ENCODE measurements around the gene NUP50. TPM values are rescaled to one million over a fixed set of nuclear protein-coding genes. Genes with fewer than 3 reads are reported as not detected.

Gene NUP50
- total and polyA plus RNA-seq, 2 donors (not counting 1 experiment from before 2014, with no cell fraction given): 9.1 to 105 TPM

- no peak for TF ChIP-seq EZH2 (IDR thresholded peaks at IDR 0.05; ENCODE audit: borderline replicate concordance, insufficient read depth, low read depth, low read length, poor library complexity, severe bottlenecking)
- TF ChIP-seq, protein P1, sequence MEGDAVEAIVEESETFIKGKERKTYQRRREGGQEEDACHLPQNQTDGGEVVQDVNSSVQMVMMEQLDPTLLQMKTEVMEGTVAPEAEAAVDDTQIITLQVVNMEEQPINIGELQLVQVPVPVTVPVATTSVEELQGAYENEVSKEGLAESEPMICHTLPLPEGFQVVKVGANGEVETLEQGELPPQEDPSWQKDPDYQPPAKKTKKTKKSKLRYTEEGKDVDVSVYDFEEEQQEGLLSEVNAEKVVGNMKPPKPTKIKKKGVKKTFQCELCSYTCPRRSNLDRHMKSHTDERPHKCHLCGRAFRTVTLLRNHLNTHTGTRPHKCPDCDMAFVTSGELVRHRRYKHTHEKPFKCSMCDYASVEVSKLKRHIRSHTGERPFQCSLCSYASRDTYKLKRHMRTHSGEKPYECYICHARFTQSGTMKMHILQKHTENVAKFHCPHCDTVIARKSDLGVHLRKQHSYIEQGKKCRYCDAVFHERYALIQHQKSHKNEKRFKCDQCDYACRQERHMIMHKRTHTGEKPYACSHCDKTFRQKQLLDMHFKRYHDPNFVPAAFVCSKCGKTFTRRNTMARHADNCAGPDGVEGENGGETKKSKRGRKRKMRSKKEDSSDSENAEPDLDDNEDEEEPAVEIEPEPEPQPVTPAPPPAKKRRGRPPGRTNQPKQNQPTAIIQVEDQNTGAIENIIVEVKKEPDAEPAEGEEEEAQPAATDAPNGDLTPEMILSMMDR (IDR thresholded peaks at IDR 0.05): no peak
- Histone ChIP-seq H3K27ac (ENCODE audit: low read length in 2 of 2) (no peak overlapping the region), H3K36me3 (replicated peaks in 1 of 2; ENCODE audit: control extremely low read depth in 1 of 2, control insufficient read depth in 1 of 2, extremely low read depth in 1 of 2, insufficient read depth in 2 of 2, low read length in 1 of 2) (peaks cover 0 to 78% of the 10 kb centered on the region in 2 experiments), H2AFZ (ENCODE audit: insufficient read depth, low read depth, low read length, poor library complexity, severe bottlenecking) (no peak overlapping the region), H4K20me1 (ENCODE audit: control insufficient read depth, insufficient read depth, low read length, poor library complexity, severe bottlenecking) (no peaks in the 10 kb centered on the region), H3K9me3 (ENCODE audit: control extremely low read depth in 1 of 3, control insufficient read depth in 2 of 3, insufficient read depth in 1 of 3, low read length in 2 of 3) (no peaks in the 10 kb centered on the region), H3K4me2 (replicated peaks; ENCODE audit: low read depth, low read length, poor library complexity, severe bottlenecking) (no peak overlapping the region), H3K79me2 (ENCODE audit: control insufficient read depth, insufficient read depth, low read length) (no peaks in the 10 kb centered on the region), H3K9ac (ENCODE audit: low read length) (no peak overlapping the region), H3K27me3 (replicated peaks in 1 of 4; ENCODE audit: control extremely low read depth in 1 of 4, control insufficient read depth in 3 of 4, insufficient read depth in 4 of 4, low read length in 3 of 4) (no peaks in the 10 kb centered on the region), H3K4me1 (ENCODE audit: control insufficient read depth in 2 of 2, insufficient read depth in 2 of 2, low read length in 2 of 2) (no peaks in the 10 kb centered on the region), H3K4me3 (ENCODE audit: control extremely low read depth in 1 of 5, extremely low read depth in 1 of 5, insufficient read depth in 1 of 5, low read depth in 2 of 5, low read length in 4 of 5) (no peak overlapping the region)
- ATAC-seq (ENCODE audit: low read depth): no peak
- H3K27ac Mint-ChIP-seq: no peak overlapping the region
- ChIA-PET POLR2A (no interaction called here), CTCF (no interaction called here)
- H3K9me3 Mint-ChIP-seq (ENCODE audit: insufficient read depth): no peaks in the 10 kb centered on the region
- H3K4me3 Mint-ChIP-seq: no peak overlapping the region
- intact Hi-C loops (cut with micrococcal nuclease): no loop called here
- no peaks in the 10 kb centered on the region for H3K4me1 Mint-ChIP-seq
- no peak for DNase-seq
- H3K27me3 Mint-ChIP-seq: no peaks in the 10 kb centered on the region
- WGBS (ENCODE audit: insufficient coverage): 87% methylated on average over 7 of the region's 9 CpGs
Observed at GRCh38 chr22:45200230-45200629, 36.5 kb downstream of the NUP50 start.

- Mint-ChIP-seq H3K4me1 (no peaks in the 10 kb centered on the region), H3K4me3 (no peak overlapping the region), H3K9me3 (ENCODE audit: insufficient read depth) (no peaks in the 10 kb centered on the region), H3K27me3 (no peaks in the 10 kb centered on the region), H3K27ac (no peak overlapping the region)
- Histone ChIP-seq H4K20me1 (ENCODE audit: control insufficient read depth, insufficient read depth, low read length, poor library complexity, severe bottlenecking) (no peaks in the 10 kb centered on the region), H3K79me2 (ENCODE audit: control insufficient read depth, insufficient read depth, low read length) (no peaks in the 10 kb centered on the region), H3K27me3 (replicated peaks in 1 of 4; ENCODE audit: control extremely low read depth in 1 of 4, control insufficient read depth in 3 of 4, insufficient read depth in 4 of 4, low read length in 3 of 4) (no peaks in the 10 kb centered on the region), H3K4me1 (ENCODE audit: control insufficient read depth in 2 of 2, insufficient read depth in 2 of 2, low read length in 2 of 2) (no peaks in the 10 kb centered on the region), H3K9me3 (ENCODE audit: control extremely low read depth in 1 of 3, control insufficient read depth in 2 of 3, insufficient read depth in 1 of 3, low read length in 2 of 3) (no peaks in the 10 kb centered on the region), H3K4me2 (replicated peaks; ENCODE audit: low read depth, low read length, poor library complexity, severe bottlenecking) (no peak overlapping the region), H3K36me3 (replicated peaks in 1 of 2; ENCODE audit: control extremely low read depth in 1 of 2, control insufficient read depth in 1 of 2, extremely low read depth in 1 of 2, insufficient read depth in 2 of 2, low read length in 1 of 2) (peaks cover 0 to 77% of the 10 kb centered on the region in 2 experiments), H3K27ac (ENCODE audit: low read length in 2 of 2) (no peak overlapping the region), H3K4me3 (ENCODE audit: control extremely low read depth in 1 of 5, extremely low read depth in 1 of 5, insufficient read depth in 1 of 5, low read depth in 2 of 5, low read length in 4 of 5) (no peak overlapping the region), H2AFZ (ENCODE audit: insufficient read depth, low read depth, low read length, poor library complexity, severe bottlenecking) (no peak overlapping the region), H3K9ac (ENCODE audit: low read length) (no peak overlapping the region)
- WGBS (ENCODE audit: insufficient coverage): 95% methylated on average over 13 of the region's 18 CpGs
- POLR2A ChIA-PET: no interaction called here
- DNase-seq (no peak), ATAC-seq (ENCODE audit: low read depth) (no peak)
- intact Hi-C loops (cut with micrococcal nuclease): no loop called here
- CTCF ChIA-PET: no interaction called here
- TF ChIP-seq, protein P1 (IDR thresholded peaks at IDR 0.05): no peak
- TF ChIP-seq EZH2 (IDR thresholded peaks at IDR 0.05; ENCODE audit: borderline replicate concordance, insufficient read depth, low read depth, low read length, poor library complexity, severe bottlenecking): no peak
Observed at GRCh38 chr22:45200860-45201511, 37.3 kb downstream of the NUP50 start.
